H1 (cell line): ENCODE results near the gene TPRN. TPM values are rescaled to one million over a fixed set of nuclear protein-coding genes. Genes with fewer than 3 reads are reported as not detected.

ENCODE experiments used
- CTCF ChIA-PET: fragments of 300-600 bp; sonication (Branson Sonifier 250); formaldehyde crosslinking; loops from one replicate; lab custom pipeline; 2021; ENCODE audit not compliant: partially characterized antibody; lab: Charles Lee
- POLR2A ChIA-PET: fragments of 300-600 bp; sonication (Branson Sonifier 250); formaldehyde crosslinking; loops from one replicate; lab custom pipeline; 2021; ENCODE audit warnings: inconsistent platforms; ENCODE audit not compliant: partially characterized antibody; lab: Charles Lee
- DNase-seq, 2 experiments: peaks; one replicate each; pipeline versions ENCODE4 v3.0.0 to v3.0.0-alpha.2; 2010 to 2022; ENCODE audit warnings: low spot score in 2 of 2, low read depth in 1 of 2, mixed read lengths in 1 of 2
- FAIRE-seq: peaks from 2 replicates; lab custom pipeline; 2011; peaks lifted over from hg19 to GRCh38; lab: Jason Lieb, UNC
- H2AFZ ChIP-seq: 2 replicates; pipeline ENCODE4 v1.8.1; 2012; ENCODE audit warnings: low read length, inconsistent platforms
- H2AK5ac ChIP-seq: 2 replicates; pipeline ENCODE4 v1.6.1; 2013; ENCODE audit warnings: low read depth, low read length
- H2BK120ac ChIP-seq: replicated peaks from 2 replicates; pipeline ENCODE3; 2013; ENCODE audit warnings: low read depth, low read length, inconsistent platforms
- H2BK12ac ChIP-seq: 2 replicates; pipeline ENCODE4 v1.6.1; 2013; ENCODE audit warnings: low read depth, low read length
- H2BK15ac ChIP-seq: 2 replicates; pipeline ENCODE4 v1.6.1; 2013; ENCODE audit warnings: low read length
- H2BK20ac ChIP-seq: 2 replicates; pipeline ENCODE4 v1.6.1; 2013; ENCODE audit warnings: low read length
- H2BK5ac ChIP-seq: 2 replicates; pipeline ENCODE4 v1.6.1; 2013; ENCODE audit warnings: low read depth, low read length
- H3K14ac ChIP-seq: 2 replicates; pipeline ENCODE4 v1.6.1; 2013; ENCODE audit warnings: inconsistent platforms; ENCODE audit not compliant: insufficient read length
- H3K18ac ChIP-seq: 2 replicates; pipeline ENCODE4 v1.6.1; 2013; ENCODE audit warnings: low read length; ENCODE audit errors: extremely low read depth
- H3K23ac ChIP-seq: 2 replicates; pipeline ENCODE4 v1.6.1; 2013; ENCODE audit warnings: inconsistent platforms; ENCODE audit not compliant: insufficient read length
- H3K23me2 ChIP-seq: 2 replicates; pipeline ENCODE4 v1.6.1; 2013; ENCODE audit warnings: low read depth, low read length
- H3K27ac ChIP-seq: 2 replicates; pipeline ENCODE4 v1.6.1; 2011; ENCODE audit warnings: low read depth, low read length, inconsistent platforms
- H3K27me3 ChIP-seq, 4 experiments: replicated peaks in 1 of 4; 1 replicate in 1 of 4; 2 replicates in 3 of 4; pipeline versions ENCODE4 v1.6.1 to v1.8.1; 2011 to 2013; ENCODE audit warnings: low read length in 3 of 4, mild to moderate bottlenecking in 3 of 4, inconsistent platforms in 2 of 4, mixed read lengths in 2 of 4, moderate library complexity in 1 of 4; ENCODE audit not compliant: control insufficient read depth in 3 of 4, insufficient read depth in 3 of 4; ENCODE audit errors: extremely low read depth in 1 of 4
- H3K36me3 ChIP-seq, 4 experiments: 2 replicates each; pipeline versions ENCODE4 v1.6.1 to v1.8.1; 2011 to 2013; ENCODE audit warnings: mild to moderate bottlenecking in 4 of 4, low read length in 3 of 4, moderate library complexity in 2 of 4, control low read depth in 1 of 4, inconsistent platforms in 1 of 4; ENCODE audit not compliant: insufficient read depth in 4 of 4, control insufficient read depth in 2 of 4
- H3K4ac ChIP-seq: replicated peaks from 2 replicates; pipeline ENCODE3; 2013; ENCODE audit warnings: low read length, low read depth, mixed read lengths, inconsistent platforms; ENCODE audit not compliant: insufficient read length
- H3K4me1 ChIP-seq, 4 experiments: replicated peaks in 1 of 4; 1 replicate in 1 of 4; 2 replicates in 3 of 4; pipeline versions ENCODE4 v1.6.1 to v1.8.1; 2011 to 2013; ENCODE audit warnings: low read length in 3 of 4, inconsistent platforms in 2 of 4, mixed read lengths in 1 of 4; ENCODE audit not compliant: insufficient read depth in 4 of 4, control insufficient read depth in 3 of 4
- H3K4me2 ChIP-seq, 2 experiments: 2 replicates each; pipeline versions ENCODE4 v1.6.1 to v1.8.1; 2011 to 2013; ENCODE audit warnings: low read depth in 2 of 2, low read length in 2 of 2, control low read depth in 1 of 2, inconsistent platforms in 1 of 2, mild to moderate bottlenecking in 1 of 2; ENCODE audit not compliant: insufficient read depth in 1 of 2
- H3K4me3 ChIP-seq, 4 experiments: fragments of 200-600, 300-600 bp in 1 of 4; sonication (generic), shearing (Covaris generic), sonication (Bioruptor Twin) in 1 of 4; 2 replicates each; pipeline versions ENCODE4 v1.5.1 to v1.8.1; 2011 to 2016; ENCODE audit warnings: low read length in 4 of 4, low read depth in 3 of 4, control low read depth in 2 of 4, inconsistent platforms in 2 of 4, mild to moderate bottlenecking in 2 of 4, mixed read lengths in 1 of 4, moderate library complexity in 1 of 4; ENCODE audit not compliant: insufficient read depth in 2 of 4; ENCODE audit errors: extremely low read depth in 1 of 4
- H3K56ac ChIP-seq: replicated peaks from 2 replicates; pipeline ENCODE3; 2013; ENCODE audit warnings: low read depth, mild to moderate bottlenecking, mixed read lengths, low read length, inconsistent platforms; ENCODE audit not compliant: insufficient read length
- H3K79me1 ChIP-seq: 2 replicates; pipeline ENCODE4 v1.6.1; 2013; ENCODE audit warnings: low read depth, low read length, control low read depth
- H3K79me2 ChIP-seq, 2 experiments: 2 replicates each; pipeline versions ENCODE4 v1.6.1 to v1.8.1; 2012 to 2013; ENCODE audit warnings: low read length in 2 of 2, mild to moderate bottlenecking in 2 of 2, inconsistent platforms in 1 of 2; ENCODE audit not compliant: insufficient read depth in 2 of 2, control insufficient read depth in 1 of 2
- H3K9ac ChIP-seq, 4 experiments: replicated peaks in 1 of 4; 1 replicate in 1 of 4; 2 replicates in 3 of 4; pipeline versions ENCODE4 v1.6.1 to v1.8.1; 2011 to 2013; ENCODE audit warnings: low read depth in 3 of 4, low read length in 3 of 4, control low read depth in 2 of 4, mild to moderate bottlenecking in 2 of 4, moderate library complexity in 2 of 4, inconsistent platforms in 1 of 4; ENCODE audit errors: extremely low read depth in 1 of 4
- H3K9me3 ChIP-seq, 2 experiments: 2 replicates each; pipeline versions ENCODE4 v1.6.1 to v1.8.1; 2012 to 2013; ENCODE audit warnings: mild to moderate bottlenecking in 2 of 2, moderate library complexity in 2 of 2, control low read depth in 1 of 2, inconsistent platforms in 1 of 2, low read depth in 1 of 2, low read length in 1 of 2, mixed read lengths in 1 of 2; ENCODE audit not compliant: insufficient read depth in 2 of 2
- H4K20me1 ChIP-seq, 2 experiments: replicated peaks in 1 of 2; 2 replicates each; pipeline versions ENCODE3 to v1.8.1; 2011 to 2013; ENCODE audit warnings: inconsistent platforms in 2 of 2, low read length in 2 of 2, mild to moderate bottlenecking in 1 of 2; ENCODE audit not compliant: insufficient read depth in 2 of 2, control insufficient read depth in 1 of 2
- H4K5ac ChIP-seq: 2 replicates; pipeline ENCODE4 v1.6.1; 2013; ENCODE audit warnings: low read length, low read depth, mixed read lengths, inconsistent platforms; ENCODE audit not compliant: insufficient read length
- H4K8ac ChIP-seq: 2 replicates; pipeline ENCODE4 v1.8.0; 2013; ENCODE audit warnings: mild to moderate bottlenecking, moderate library complexity, low read length, inconsistent platforms; ENCODE audit not compliant: insufficient read depth; ENCODE audit errors: extremely low read depth
- H4K91ac ChIP-seq: replicated peaks from 2 replicates; pipeline ENCODE3; 2013; ENCODE audit warnings: low read length, mixed read lengths, inconsistent platforms; ENCODE audit not compliant: insufficient read length
- BACH1 ChIP-seq: IDR thresholded peaks from 2 replicates; pipeline ENCODE4 v1.6.1; 2012; ENCODE audit warnings: low read length, improper control_type of control experiment
- CBX5 ChIP-seq: fragments of 300-800, 300-1000 bp; sonication (generic); IDR thresholded peaks from 2 replicates; pipeline ENCODE4 v1.7.1; 2016; ENCODE audit warnings: antibody characterized with exemption, low read length, low read depth
- CBX8 ChIP-seq: fragments of 300-800, 300-1000 bp; sonication (generic); IDR thresholded peaks from 2 replicates; pipeline ENCODE4 v1.7.1; 2016; ENCODE audit warnings: low read depth, low read length, borderline replicate concordance
- EGR1 ChIP-seq: IDR thresholded peaks from 2 replicates; pipeline ENCODE4 v1.6.1; 2011; ENCODE audit warnings: low read depth, low read length, borderline replicate concordance
- HDAC6 ChIP-seq: IDR thresholded peaks from one replicate; pipeline ENCODE4 v1.7.1; 2012; ENCODE audit warnings: low read depth, mild to moderate bottlenecking, inconsistent platforms, low read length, moderate library complexity
- KDM1A ChIP-seq: fragments of 200-600, 300-600 bp; sonication (generic); IDR thresholded peaks from 2 replicates; pipeline ENCODE4 v1.7.1; 2016; ENCODE audit warnings: mild to moderate bottlenecking, low read length, borderline replicate concordance
- NANOG ChIP-seq: IDR thresholded peaks from 2 replicates; pipeline ENCODE4 v1.6.1; 2011; ENCODE audit warnings: low read length, low read depth, mild to moderate bottlenecking, inconsistent platforms; ENCODE audit not compliant: insufficient read depth, poor library complexity, severe bottlenecking
- POU5F1 ChIP-seq: IDR thresholded peaks from 2 replicates; pipeline ENCODE4 v1.6.1; 2011; ENCODE audit warnings: low read depth, mild to moderate bottlenecking, low read length, moderate library complexity
- RFX5 ChIP-seq: IDR thresholded peaks from 2 replicates; pipeline ENCODE4 v1.6.1; 2011; ENCODE audit warnings: low read depth, low read length, improper control_type of control experiment, borderline replicate concordance
- RNF2 ChIP-seq: fragments of 200-900, 300-1000 bp; sonication (generic); IDR thresholded peaks from 2 replicates; pipeline ENCODE4 v1.7.1; 2016; ENCODE audit warnings: borderline replicate concordance, low read depth, mild to moderate bottlenecking, antibody characterized with exemption, low read length; ENCODE audit not compliant: poor library complexity, severe bottlenecking; ENCODE audit errors: missing control alignments
- SP1 ChIP-seq: IDR thresholded peaks from 2 replicates; pipeline ENCODE4 v1.6.1; 2011; ENCODE audit warnings: low read depth, low read length
- TAF1 ChIP-seq: IDR thresholded peaks from 2 replicates; pipeline ENCODE4 v1.6.1; 2011; ENCODE audit warnings: mild to moderate bottlenecking, low read depth, low read length
- TAF7 ChIP-seq: optimal IDR thresholded peaks from 2 replicates; pipeline ENCODE3; 2011; ENCODE audit warnings: low read depth, mild to moderate bottlenecking, inconsistent platforms, low read length, moderate library complexity, borderline replicate concordance
- YY1 ChIP-seq: IDR thresholded peaks from 2 replicates; pipeline ENCODE4 v1.6.1; 2011; ENCODE audit warnings: low read depth, mild to moderate bottlenecking, low read length
- WGBS, 2 experiments: shearing (Covaris generic) in 1 of 2; methylation state at CpG; one replicate each; pipeline versions ENCODE4 v1.1.6 to v1.1.7; 2013 to 2015; ENCODE audit warnings: low lambda C conversion rate in 2 of 2, mixed read lengths in 2 of 2, inconsistent platforms in 1 of 2, low coverage in 1 of 2, missing lambda C conversion rate in 1 of 2; ENCODE audit not compliant: insufficient replicate concordance in 2 of 2, insufficient coverage in 1 of 2, insufficient read length in 1 of 2; ENCODE audit errors: extremely low coverage in 1 of 2, missing lambda C conversion rate in 1 of 2; 5-methylcytosine and 5-hydroxymethylcytosine counted together
- polyA plus RNA-seq, 7 experiments: library from polyadenylated mRNA; depleted of rRNA in 3 of 7; stranded (reverse) in 5 of 7; unstranded in 2 of 7; fragments of >200 nt in 5 of 7; fragments of 200-250 nt in 2 of 7; gene quantifications; 1 replicate in 5 of 7; 2 replicates in 1 of 7; 4 replicates in 1 of 7; pipeline versions ENCODE4 v1.2.1 to v1.2.3, GENCODE V29; 2011 to 2013; ENCODE audit warnings: missing spikeins in 2 of 7, mixed read lengths in 2 of 7
- total RNA-seq: library from RNA; stranded (reverse); fragmentation: NEBNext Ultra II Directional; extraction: Animal tissue kit (Norgen Biotek cat#: 25700); gene quantifications from 2 replicates; pipeline ENCODE4 v1.2.1, GENCODE V29; 2021

The TPRN gene
- total and polyA plus RNA-seq, 2 of the 8 experiments (the other 6 are each of a cell fraction or from before 2014, with no cell fraction given): 9.7 to 23.2 TPM

- CTCF ChIA-PET: interaction anchor here (0.8 kb wide), 1 partner anchor 15 kb away, joined by 5 read pairs; no protein-coding TSS in a partner anchor
- no peak overlapping the region for H3K27ac ChIP-seq
- no peak overlapping the region for H4K91ac ChIP-seq
- H4K8ac ChIP-seq: no peak overlapping the region
- H3K23ac ChIP-seq: no peak overlapping the region
- peaks cover 0 to 13% (median 12%) of the 10 kb centered on the region in 4 experiments; a peak in 6 of 7 replicates for H3K4me1 ChIP-seq
- H2AFZ ChIP-seq: no peak overlapping the region
- peaks cover 56 to 96% (median 91%) of the 10 kb centered on the region in 4 experiments for H3K27me3 ChIP-seq
- H2BK5ac ChIP-seq: no peak overlapping the region
- no peak overlapping the region for H2BK120ac ChIP-seq
- no peak overlapping the region for H3K56ac ChIP-seq
- H2BK12ac ChIP-seq: no peak overlapping the region
- H2AK5ac ChIP-seq: no peak overlapping the region
- H2BK20ac ChIP-seq: no peak overlapping the region
- H2BK15ac ChIP-seq: no peak overlapping the region
- no peak overlapping the region for H3K9ac ChIP-seq
- H3K4ac ChIP-seq: no peak overlapping the region
- no peak overlapping the region; a peak in 1 of 4 replicates for H3K4me2 ChIP-seq
- H3K18ac ChIP-seq: no peak overlapping the region
- H3K79me2 ChIP-seq: no peaks in the 10 kb centered on the region
- no peaks in the 10 kb centered on the region; the same call in 1 of the 2 replicates for H3K79me1 ChIP-seq
- no peaks in the 10 kb centered on the region for H3K36me3 ChIP-seq
- 75% methylated on average over 15 of the region's 17 CpGs; no CpG with 5 or more reads in 1 of the 2 experiments for WGBS, 2 experiments
- no peaks in the 10 kb centered on the region for H3K9me3 ChIP-seq
- POLR2A ChIA-PET: no interaction called here
- H3K4me3 ChIP-seq: no peak overlapping the region
- H3K14ac ChIP-seq: no peak overlapping the region
- peaks cover 0 to 23% of the 10 kb centered on the region in 2 experiments for H4K20me1 ChIP-seq
- H4K5ac ChIP-seq: no peak overlapping the region
- no peak for DNase-seq
- FAIRE-seq: no peak
- peaks cover 10% of the 10 kb centered on the region; the same call in 1 of the 2 replicates for H3K23me2 ChIP-seq
- TF ChIP-seq POU5F1 (no peak), TAF1 (no peak), CBX8 (no peak), RFX5 (no peak), CBX5 (no peak), YY1 (no peak), NANOG (no peak), EGR1 (no peak), SP1 (no peak), RNF2 (no peak), KDM1A (no peak), BACH1 (no peak), TAF7 (no peak), HDAC6 (no peak)
These were observed 40.5 kb downstream of the TPRN start for GRCh38 chr9:137160054-137160425.
